Bronchial epithelial cell (primary cell): Measurements from ENCODE around the gene IPCEF1. TPM values are rescaled to one million over a fixed set of nuclear protein-coding genes. Genes with fewer than 3 reads are reported as not detected.
A peak's percentile ranks its signal among the peaks of the same experiment; 100 is the strongest.

Experiments used
- DNase-seq: peaks from one replicate; pipeline ENCODE4 v3.0.0-alpha.2; 2010; ENCODE audit warnings: low read depth
- FAIRE-seq: peaks from 2 replicates; lab custom pipeline; 2011; peaks lifted over from hg19 to GRCh38; lab: Jason Lieb, UNC
- H3K27me3 ChIP-seq: 2 replicates; pipeline ENCODE4 v1.5.1; 2011; ENCODE audit warnings: low read length; ENCODE audit not compliant: control insufficient read depth, insufficient read depth
- H3K36me3 ChIP-seq: 2 replicates; pipeline ENCODE4 v1.5.1; 2011; ENCODE audit warnings: low read length; ENCODE audit not compliant: control insufficient read depth, insufficient read depth
- H3K4me3 ChIP-seq: 2 replicates; pipeline ENCODE4 v1.5.1; 2011; ENCODE audit warnings: mild to moderate bottlenecking, low read depth, low read length, control low read depth
- CTCF ChIP-seq: IDR thresholded peaks from 2 replicates; pipeline ENCODE4 v1.5.1; 2011; ENCODE audit warnings: mild to moderate bottlenecking, moderate library complexity, low read length, control low read depth, inconsistent platforms; ENCODE audit not compliant: insufficient read depth, severe bottlenecking
- total RNA-seq: library from RNA; depleted of rRNA; stranded (reverse); fragments of >200 nt; gene quantifications from 2 replicates; pipeline ENCODE4 v1.2.1, GENCODE V29; 2014

IPCEF1 gene
- total RNA-seq, 1 donor from 2014 or later, result under 0.01 TPM

- Histone ChIP-seq H3K27me3 (no peaks in the 10 kb centered on the region), H3K4me3 (no peak overlapping the region), H3K36me3 (no peaks in the 10 kb centered on the region)
- no peak for FAIRE-seq
- peak; percentile 60 for DNase-seq
- no peak for TF ChIP-seq CTCF
Observed at GRCh38 chr6:154399097-154399496, 42.5 kb upstream of the IPCEF1 start.

GRCh38 chr6:154397491-154398195 is 41.0 kb upstream of the IPCEF1 start:
- FAIRE-seq (no peak), DNase-seq (no peak)
- Histone ChIP-seq H3K4me3 (no peak overlapping the region), H3K27me3 (no peaks in the 10 kb centered on the region), H3K36me3 (no peaks in the 10 kb centered on the region)
- no peak for TF ChIP-seq CTCF

DNA sequence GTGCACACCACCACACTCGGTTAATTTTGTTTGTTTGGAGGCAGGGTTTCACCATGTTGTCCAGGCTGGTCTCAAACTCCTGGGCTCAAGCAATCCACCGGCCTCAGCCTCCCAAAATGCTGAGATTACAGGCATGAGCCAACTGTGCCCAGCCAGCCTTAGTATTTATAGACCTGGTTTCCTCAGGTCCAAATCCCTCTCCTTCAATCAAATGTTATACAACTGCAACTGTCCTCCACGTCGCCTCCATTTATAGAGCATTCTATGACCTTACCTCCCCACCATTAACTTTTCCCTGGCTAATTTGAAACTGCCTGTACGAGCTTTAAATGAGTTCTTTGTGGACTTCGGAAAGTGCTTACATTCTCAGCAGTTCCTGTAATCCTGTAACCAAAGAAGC is 39.3 kb upstream of the IPCEF1 start:
- Histone ChIP-seq H3K27me3 (no peaks in the 10 kb centered on the region), H3K36me3 (no peaks in the 10 kb centered on the region), H3K4me3 (no peak overlapping the region)
- TF ChIP-seq CTCF, result no peak
- no peak for FAIRE-seq
- DNase-seq, result no peak

DNA sequence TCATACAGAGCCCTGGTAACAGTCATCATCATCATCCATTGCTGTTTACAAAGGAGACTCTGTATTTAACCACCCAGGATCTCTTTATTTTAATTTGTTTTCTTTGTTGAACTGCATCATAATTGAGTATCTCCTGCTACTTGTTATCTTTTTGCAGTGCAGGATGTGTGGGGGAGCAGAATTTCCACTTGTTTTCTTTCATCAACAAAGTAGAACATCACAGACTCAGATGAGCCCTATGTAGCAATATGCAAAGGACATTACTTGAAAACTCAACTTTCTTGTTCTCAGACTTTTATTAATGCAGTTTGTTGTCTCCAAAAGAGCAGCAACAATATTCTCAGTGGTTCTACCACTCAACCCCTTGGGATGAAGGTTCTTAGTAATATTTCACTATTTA is 38.7 kb upstream of the IPCEF1 start:
- Histone ChIP-seq H3K36me3 (no peaks in the 10 kb centered on the region), H3K27me3 (no peaks in the 10 kb centered on the region), H3K4me3 (no peak overlapping the region)
- FAIRE-seq, result no peak
- TF ChIP-seq CTCF, result no peak
- DNase-seq, result no peak

- DNase-seq (no peak), FAIRE-seq (no peak)
- H3K36me3 ChIP-seq, result no peaks in the 10 kb centered on the region
- H3K27me3 ChIP-seq, result no peaks in the 10 kb centered on the region
- TF ChIP-seq CTCF, result no peak
- no peak overlapping the region for H3K4me3 ChIP-seq
Observed at GRCh38 chr6:154394571-154394970, 38.0 kb upstream of the IPCEF1 start.

- FAIRE-seq (no peak), DNase-seq (no peak)
- H3K4me3 ChIP-seq, result no peak overlapping the region
- H3K27me3 ChIP-seq, result no peaks in the 10 kb centered on the region
- H3K36me3 ChIP-seq, result no peaks in the 10 kb centered on the region
- no peak for TF ChIP-seq CTCF
Observed at GRCh38 chr6:154390034-154390433, 33.4 kb upstream of the IPCEF1 start.
